DND-41 (cell line): ENCODE measurements around the gene MYO5C.

Source experiments
- EZH2 ChIP-seq: IDR thresholded peaks from 3 replicates; pipeline ENCODE4 v1.6.1; 2012; ENCODE audit warnings: borderline replicate concordance, low read depth, mild to moderate bottlenecking, moderate library complexity, low read length, inconsistent platforms; ENCODE audit not compliant: severe bottlenecking
- TF ChIP-seq, protein P1 (sequence below): IDR thresholded peaks from 2 replicates; pipeline ENCODE4 v1.5.1; 2012; ENCODE audit warnings: borderline replicate concordance, low read length, moderate library complexity, mild to moderate bottlenecking; ENCODE audit not compliant: poor library complexity, severe bottlenecking; ENCODE audit errors: extremely low read depth

DNA sequence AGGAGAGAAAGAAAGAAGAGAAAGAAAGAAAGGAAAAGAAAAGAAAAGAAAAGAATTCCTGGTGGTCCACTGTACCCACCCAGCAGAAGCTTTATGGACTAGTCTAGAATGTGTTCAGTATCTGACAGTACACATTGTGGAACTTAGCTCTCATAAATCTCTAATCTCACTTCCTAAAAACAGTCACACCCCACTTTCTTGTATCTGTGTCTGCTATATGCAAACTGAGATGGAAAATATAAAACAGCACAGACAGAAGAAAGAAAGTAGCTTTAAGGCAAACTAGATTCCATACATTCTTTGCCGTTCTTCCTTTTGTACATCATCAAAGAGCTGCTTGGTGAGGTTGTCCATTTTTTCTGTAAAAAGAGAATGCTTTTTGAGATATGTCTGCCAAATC, 63.3 kb downstream of the MYO5C start:
- TF ChIP-seq, protein P1, sequence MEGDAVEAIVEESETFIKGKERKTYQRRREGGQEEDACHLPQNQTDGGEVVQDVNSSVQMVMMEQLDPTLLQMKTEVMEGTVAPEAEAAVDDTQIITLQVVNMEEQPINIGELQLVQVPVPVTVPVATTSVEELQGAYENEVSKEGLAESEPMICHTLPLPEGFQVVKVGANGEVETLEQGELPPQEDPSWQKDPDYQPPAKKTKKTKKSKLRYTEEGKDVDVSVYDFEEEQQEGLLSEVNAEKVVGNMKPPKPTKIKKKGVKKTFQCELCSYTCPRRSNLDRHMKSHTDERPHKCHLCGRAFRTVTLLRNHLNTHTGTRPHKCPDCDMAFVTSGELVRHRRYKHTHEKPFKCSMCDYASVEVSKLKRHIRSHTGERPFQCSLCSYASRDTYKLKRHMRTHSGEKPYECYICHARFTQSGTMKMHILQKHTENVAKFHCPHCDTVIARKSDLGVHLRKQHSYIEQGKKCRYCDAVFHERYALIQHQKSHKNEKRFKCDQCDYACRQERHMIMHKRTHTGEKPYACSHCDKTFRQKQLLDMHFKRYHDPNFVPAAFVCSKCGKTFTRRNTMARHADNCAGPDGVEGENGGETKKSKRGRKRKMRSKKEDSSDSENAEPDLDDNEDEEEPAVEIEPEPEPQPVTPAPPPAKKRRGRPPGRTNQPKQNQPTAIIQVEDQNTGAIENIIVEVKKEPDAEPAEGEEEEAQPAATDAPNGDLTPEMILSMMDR, result no peak
- TF ChIP-seq EZH2, result no peak
